Small intestine (tissue), 7 donors: ENCODE results near the gene RPL9. TPM values are rescaled to one million over a fixed set of nuclear protein-coding genes. Genes with fewer than 3 reads are reported as not detected.

ENCODE experiments used
- DNase-seq, 2 donors: peaks; one replicate each; pipeline versions ENCODE4 v3.0.0 to v3.0.0-alpha.2; 2013
- FAIRE-seq: peaks from 2 replicates; lab custom pipeline; 2012; peaks lifted over from hg19 to GRCh38; lab: Jason Lieb, UNC
- H3K27ac ChIP-seq, 3 donors: one replicate each; pipeline ENCODE4 v1.5.1; 2013; ENCODE audit warnings: low read length in 2 of 3, mild to moderate bottlenecking in 2 of 3, control low read depth in 1 of 3, inconsistent platforms in 1 of 3, low read depth in 1 of 3, moderate library complexity in 1 of 3
- H3K27me3 ChIP-seq, 3 donors: one replicate each; pipeline ENCODE4 v1.6.1; 2013; ENCODE audit warnings: low read length in 3 of 3, inconsistent platforms in 1 of 3; ENCODE audit not compliant: control insufficient read depth in 3 of 3, insufficient read depth in 3 of 3
- H3K36me3 ChIP-seq, 3 donors: one replicate each; pipeline ENCODE4 v1.6.1; 2013; ENCODE audit warnings: low read length in 3 of 3, inconsistent platforms in 1 of 3, low read depth in 1 of 3, mild to moderate bottlenecking in 1 of 3, moderate library complexity in 1 of 3; ENCODE audit not compliant: control insufficient read depth in 3 of 3, insufficient read depth in 2 of 3
- H3K4me1 ChIP-seq, 3 donors: one replicate each; pipeline ENCODE4 v1.6.1; 2013; ENCODE audit warnings: low read length in 2 of 3, inconsistent platforms in 1 of 3, low read depth in 1 of 3, mild to moderate bottlenecking in 1 of 3, moderate library complexity in 1 of 3; ENCODE audit not compliant: control insufficient read depth in 3 of 3, insufficient read depth in 2 of 3
- H3K4me3 ChIP-seq, 3 donors: one replicate each; pipeline ENCODE4 v1.5.1; 2013; ENCODE audit warnings: low read length in 3 of 3, control low read depth in 1 of 3, inconsistent platforms in 1 of 3, low read depth in 1 of 3, mild to moderate bottlenecking in 1 of 3, moderate library complexity in 1 of 3
- H3K9me3 ChIP-seq, 2 donors: one replicate each; pipeline ENCODE4 v1.6.1; 2013; ENCODE audit warnings: low read depth in 1 of 2, low read length in 1 of 2; ENCODE audit not compliant: control insufficient read depth in 2 of 2, insufficient read depth in 1 of 2
- WGBS, 3 donors: extraction: QIAGEN DNeasy Blood & Tissue Kit; methylation state at CpG; one replicate each; pipeline ENCODE4 v1.1.7; 2013; 5-methylcytosine and 5-hydroxymethylcytosine counted together
- polyA plus RNA-seq, 4 donors: library from polyadenylated mRNA; stranded (reverse) in 3 of 4; unstranded in 1 of 4; fragments of 200-250 nt in 3 of 4; fragments of 120-200 nt in 1 of 4; gene quantifications; one replicate each; pipeline versions ENCODE4 v1.2.1 to v1.2.3, GENCODE V29; 2013
- donor health status: healthy with polysubstance abuse.
- donor health status: control.
- donor health status: control.
- donor health status: Bipolar disorder and iron deficiency.
- donor health status: healthy.

The RPL9 gene
- polyA plus RNA-seq, 4 donors: 1,758 to 2,952 (median 2,157) TPM

DNA sequence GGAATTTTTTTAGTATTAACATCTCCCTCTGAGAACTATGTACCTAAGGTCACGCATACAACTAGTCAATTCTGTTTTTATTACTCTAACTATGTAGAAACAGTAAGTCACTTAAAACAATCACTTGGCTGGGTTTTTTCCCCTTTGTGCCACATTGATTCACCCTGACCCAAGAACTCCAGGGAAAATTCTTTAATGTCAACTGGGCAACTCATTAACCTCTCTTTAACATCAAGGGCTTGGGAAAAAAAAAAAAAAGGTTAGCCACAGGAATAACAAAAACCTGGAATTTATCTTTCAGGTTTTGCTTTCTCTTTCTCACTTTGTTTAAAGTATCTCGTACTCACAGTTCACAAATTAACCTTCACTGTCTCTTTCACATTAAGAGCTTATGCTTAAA, 8.1 kb downstream of the RPL9 start:
- DNase-seq: no peak
- Histone ChIP-seq H3K4me3 (no peak overlapping the region), H3K27me3 (no peaks in the 10 kb centered on the region), H3K4me1 (peaks cover 0 to 10% (median 0%) of the 10 kb centered on the region in 3 donors), H3K27ac (peak overlapping the region in 1 of 3 donors; percentile 29), H3K36me3 (peaks cover 16 to 21% (median 20%) of the 10 kb centered on the region in 3 donors), H3K9me3 (no peaks in the 10 kb centered on the region)
- 25 to 40% (median 30%) methylated on average over 2 of the region's 2 CpGs for WGBS, 3 donors
- no peak for FAIRE-seq

DNA sequence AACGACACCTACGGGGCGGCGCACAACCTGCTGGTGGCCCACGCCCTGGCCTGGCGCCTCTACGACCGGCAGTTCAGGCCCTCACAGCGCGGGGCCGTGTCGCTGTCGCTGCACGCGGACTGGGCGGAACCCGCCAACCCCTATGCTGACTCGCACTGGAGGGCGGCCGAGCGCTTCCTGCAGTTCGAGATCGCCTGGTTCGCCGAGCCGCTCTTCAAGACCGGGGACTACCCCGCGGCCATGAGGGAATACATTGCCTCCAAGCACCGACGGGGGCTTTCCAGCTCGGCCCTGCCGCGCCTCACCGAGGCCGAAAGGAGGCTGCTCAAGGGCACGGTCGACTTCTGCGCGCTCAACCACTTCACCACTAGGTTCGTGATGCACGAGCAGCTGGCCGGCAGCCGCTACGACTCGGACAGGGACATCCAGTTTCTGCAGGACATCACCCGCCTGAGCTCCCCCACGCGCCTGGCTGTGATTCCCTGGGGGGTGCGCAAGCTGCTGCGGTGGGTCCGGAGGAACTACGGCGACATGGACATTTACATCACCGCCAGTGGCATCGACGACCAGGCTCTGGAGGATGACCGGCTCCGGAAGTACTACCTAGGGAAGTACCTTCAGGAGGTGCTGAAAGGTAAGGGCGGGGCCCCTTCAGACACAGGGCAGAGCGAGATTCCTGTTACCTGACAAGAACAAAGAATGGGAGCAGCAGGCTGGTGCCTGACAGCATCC, 11.7 kb downstream of the RPL9 start:
- FAIRE-seq: no peak
- WGBS, 3 donors: 4 to 18% (median 6%) methylated on average over 50 to 61 of the region's 61 CpGs
- Histone ChIP-seq H3K36me3 (peaks cover 0 to 9% (median under 1%) of the 10 kb centered on the region in 3 donors), H3K27ac (peak overlapping the region; percentile 41 to 78 (median 65)), H3K9me3 (no peaks in the 10 kb centered on the region), H3K4me1 (peaks cover 0 to 10% (median 0%) of the 10 kb centered on the region in 3 donors), H3K27me3 (no peaks in the 10 kb centered on the region), H3K4me3 (peak overlapping the region; percentile 32 to 66 (median 58))
- DNase-seq: peak; percentile 75 to 84

DNA sequence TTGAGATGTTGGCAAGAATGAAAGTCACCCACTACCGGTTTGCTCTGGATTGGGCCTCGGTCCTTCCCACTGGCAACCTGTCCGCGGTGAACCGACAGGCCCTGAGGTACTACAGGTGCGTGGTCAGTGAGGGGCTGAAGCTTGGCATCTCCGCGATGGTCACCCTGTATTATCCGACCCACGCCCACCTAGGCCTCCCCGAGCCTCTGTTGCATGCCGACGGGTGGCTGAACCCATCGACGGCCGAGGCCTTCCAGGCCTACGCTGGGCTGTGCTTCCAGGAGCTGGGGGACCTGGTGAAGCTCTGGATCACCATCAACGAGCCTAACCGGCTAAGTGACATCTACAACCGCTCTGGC, 12.3 kb downstream of the RPL9 start:
- 83 to 85% (median 84%) methylated on average over 20 of the region's 20 CpGs for WGBS, 3 donors
- Histone ChIP-seq H3K36me3 (peaks cover 0 to 6% (median 0%) of the 10 kb centered on the region in 3 donors), H3K27ac (peak overlapping the region; percentile 26 to 78 (median 41)), H3K4me1 (peaks cover 0 to 10% (median 0%) of the 10 kb centered on the region in 3 donors), H3K9me3 (no peaks in the 10 kb centered on the region), H3K4me3 (peak overlapping the region in 2 of 3 donors; percentile 58 to 66), H3K27me3 (no peaks in the 10 kb centered on the region)
- no peak for FAIRE-seq
- DNase-seq: no peak

GRCh38 chr4:39442998-39443397, 15.7 kb downstream of the RPL9 start:
- H3K36me3 ChIP-seq: no peaks in the 10 kb centered on the region
- DNase-seq (no peak), FAIRE-seq (no peak)
- no peaks in the 10 kb centered on the region for H3K27me3 ChIP-seq
- peaks cover 0 to 5% (median 0%) of the 10 kb centered on the region in 3 donors for H3K4me1 ChIP-seq
- no peaks in the 10 kb centered on the region for H3K9me3 ChIP-seq
- WGBS, 3 donors: 69 to 90% (median 74%) methylated on average over 4 of the region's 4 CpGs
- H3K4me3 ChIP-seq: no peak overlapping the region
- no peak overlapping the region for H3K27ac ChIP-seq

DNA sequence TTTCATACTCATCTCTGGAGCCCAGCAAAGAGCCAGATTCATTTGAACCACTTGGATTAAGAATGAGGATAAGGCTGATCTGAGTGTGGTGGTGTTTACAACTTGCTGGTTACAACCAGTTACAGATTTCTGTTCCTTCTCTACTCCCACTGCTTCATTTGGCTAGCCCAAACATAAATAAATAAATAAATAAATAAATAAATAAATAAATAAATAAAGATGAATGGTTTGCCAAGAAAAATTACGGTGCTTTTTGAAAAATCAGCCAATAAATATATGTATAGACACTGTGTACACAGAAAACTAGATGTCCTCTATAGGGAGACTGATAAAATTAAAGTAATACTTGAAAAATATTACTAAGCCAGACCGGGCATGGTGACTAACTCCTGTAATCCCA, 17.1 kb downstream of the RPL9 start:
- DNase-seq: no peak
- H3K36me3 ChIP-seq: no peaks in the 10 kb centered on the region
- FAIRE-seq: no peak
- no peak overlapping the region for H3K27ac ChIP-seq
- H3K4me3 ChIP-seq: no peak overlapping the region
- WGBS, 3 donors: 82 to 87% (median 85%) methylated on average over 2 of the region's 2 CpGs
- no peaks in the 10 kb centered on the region for H3K4me1 ChIP-seq
- no peaks in the 10 kb centered on the region for H3K9me3 ChIP-seq
- H3K27me3 ChIP-seq: no peaks in the 10 kb centered on the region

- Histone ChIP-seq H3K4me1 (no peaks in the 10 kb centered on the region), H3K27me3 (no peaks in the 10 kb centered on the region), H3K9me3 (no peaks in the 10 kb centered on the region), H3K27ac (no peak overlapping the region), H3K36me3 (no peaks in the 10 kb centered on the region), H3K4me3 (no peak overlapping the region)
- WGBS, 3 donors: 74 to 87% (median 81%) methylated on average over 7 of the region's 7 CpGs
- FAIRE-seq: no peak
- DNase-seq: no peak
Observed at GRCh38 chr4:39435659-39436563, 22.8 kb downstream of the RPL9 start.

GRCh38 chr4:39433878-39434492, 24.7 kb downstream of the RPL9 start:
- H3K27ac ChIP-seq: no peak overlapping the region
- no peaks in the 10 kb centered on the region for H3K36me3 ChIP-seq
- WGBS, 3 donors: 91 to 94% (median 92%) methylated on average over 11 of the region's 11 CpGs
- no peak overlapping the region for H3K4me3 ChIP-seq
- no peak for DNase-seq
- H3K27me3 ChIP-seq: no peaks in the 10 kb centered on the region
- FAIRE-seq: no peak
- H3K9me3 ChIP-seq: no peaks in the 10 kb centered on the region
- H3K4me1 ChIP-seq: peaks cover 0 to 9% (median 0%) of the 10 kb centered on the region in 3 donors
